HL-60/S4 treated with retinoic acid at 250 ng/mL for 4 days and 3 days (cell line): Measurements from ENCODE around the gene C2orf74.

ENCODE experiments used
- in situ Hi-C: fragments of 300-500 bp; cut with MboI; formaldehyde crosslinking; loops from 2 replicates; pipeline ENCODE4 v1.7.0; 2022; ENCODE audit warnings: low sequenced_read_pairs

C2orf74 gene

GRCh38 chr2:61210332-61210981, 48.5 kb downstream of the C2orf74 start:
- in situ Hi-C loops = no loop called here

GRCh38 chr2:61214171-61214570, 52.2 kb downstream of the C2orf74 start:
- in situ Hi-C loops = no loop called here
